ENCODE data around the gene PROM1.

DNA sequence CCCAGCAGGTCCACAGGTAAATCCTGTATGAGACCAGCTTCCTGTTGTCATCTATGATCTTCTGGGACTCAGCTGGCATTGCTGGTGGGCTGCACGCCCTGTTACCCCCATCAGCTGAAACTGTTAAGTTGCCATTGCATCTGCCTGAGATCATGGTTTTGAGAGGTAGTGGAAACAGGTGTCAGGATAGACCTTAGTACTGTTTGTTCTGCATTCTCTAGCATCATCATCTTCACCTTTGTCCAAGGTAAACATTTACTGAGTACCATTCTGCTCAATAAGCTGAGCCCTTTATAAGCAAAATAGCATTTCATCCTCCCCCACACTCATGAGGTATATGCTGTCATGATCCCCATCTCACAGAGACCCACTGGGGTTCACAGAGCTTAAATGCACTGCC is 42.9 kb upstream of the PROM1 start:
- TF ChIP-seq RAD21 (IDR thresholded peaks at IDR 0.05 in 1 of 2, conservative IDR thresholded peaks at IDR 0.05 in 1 of 2; ENCODE audit: low read depth in 2 of 2, low read length in 2 of 2), result no peak
- TF ChIP-seq POLR2AphosphoS5 (IDR thresholded peaks at IDR 0.05; ENCODE audit: low read depth, low read length), result no peak
- no peak for TF ChIP-seq GABPA (IDR thresholded peaks at IDR 0.05; ENCODE audit: borderline replicate concordance, insufficient read depth, low read length)
- no peak for TF ChIP-seq SUZ12 (IDR thresholded peaks at IDR 0.05; ENCODE audit: low read length)
- no peak for TF ChIP-seq TCF12 (IDR thresholded peaks at IDR 0.05; ENCODE audit: low read depth, low read length)
- no peak for TF ChIP-seq RBBP5 (IDR thresholded peaks at IDR 0.05; ENCODE audit: borderline replicate concordance, low read depth, low read length)
- TF ChIP-seq TAF1 (IDR thresholded peaks at IDR 0.05; ENCODE audit: low read depth, low read length), result no peak
- no peak for TF ChIP-seq EGR1 (IDR thresholded peaks at IDR 0.05; ENCODE audit: borderline replicate concordance, low read depth, low read length)
- no peak for TF ChIP-seq POLR2A (IDR thresholded peaks at IDR 0.05; ENCODE audit: control extremely low read depth in 1 of 2, low read depth in 2 of 2, low read length in 2 of 2)
- no peak for TF ChIP-seq EP300 (IDR thresholded peaks at IDR 0.05; ENCODE audit: borderline replicate concordance in 1 of 2, low read depth in 2 of 2, low read length in 2 of 2)
- no peak for TF ChIP-seq SP2 (IDR thresholded peaks at IDR 0.05; ENCODE audit: low read length)
- TF ChIP-seq CREB1 (IDR thresholded peaks at IDR 0.05), result no peak
- TF ChIP-seq BRCA1 (IDR thresholded peaks at IDR 0.05; ENCODE audit: low read depth, low read length), result no peak

Measured in H1 (cell line).